Hematopoietic multipotent progenitor cell (in vitro differentiated cells): ENCODE data around the gene CBLL1. TPM values are rescaled to one million over a fixed set of nuclear protein-coding genes. Genes with fewer than 3 reads are reported as not detected.

ENCODE experiments used
- DNase-seq, 3 donors: peaks; one replicate each; pipeline ENCODE4 v3.0.0-alpha.2; 2011 to 2015; ENCODE audit warnings: low read depth in 2 of 3, low spot score in 2 of 3
- total RNA-seq: library from RNA; depleted of rRNA; stranded (reverse); fragments of >200 nt; gene quantifications from one replicate; pipeline ENCODE4 v1.2.3, GENCODE V29; 2012

Gene CBLL1
- total RNA-seq, 1 donor, result 35.3 TPM

GRCh38 chr7:107809179-107809578 is 65.2 kb downstream of the CBLL1 start:
- no peak for DNase-seq

GRCh38 chr7:107810626-107811025 is 66.7 kb downstream of the CBLL1 start:
- no peak for DNase-seq

Other genes with a start within 250 kb of the CBLL1 start
- 15.1 TPM for gene COG5, start 180.2 kb upstream of the CBLL1 start, total RNA-seq
- gene DUS4L, start 180.2 kb upstream of the CBLL1 start, total RNA-seq, result 5.1 TPM
- gene BCAP29, start 163.9 kb upstream of the CBLL1 start, total RNA-seq, result 12.7 TPM
- gene SLC26A4, start 83.3 kb upstream of the CBLL1 start, total RNA-seq, result 0.27 TPM
- gene SLC26A3, start 59.1 kb downstream of the CBLL1 start, total RNA-seq, result not detected
- 37.7 TPM for gene DLD, start 147.0 kb downstream of the CBLL1 start, total RNA-seq